A673 (cell line): ENCODE data around the gene KRT28. TPM values are rescaled to one million over a fixed set of nuclear protein-coding genes. Genes with fewer than 3 reads are reported as not detected.
"Not testable (repeated sequence)": the region's sequence is repeated elsewhere in the genome, so short reads cannot be mapped to it uniquely, and the experiment has no call there.

Experiments used
- BruUV-seq: library from RNA; stranded (reverse); fragments of 400-500 nt; replicated peaks from 2 replicates; lab custom pipeline; 2021; lab: Mats Ljungman, UMichigan
- CTCF ChIA-PET: fragments of 300-600 bp; sonication (Branson Sonifier 250); formaldehyde crosslinking; loops from one replicate; lab custom pipeline; 2022; ENCODE audit warnings: antibody characterized with exemption; lab: Charles Lee
- POLR2A ChIA-PET: fragments of 300-600 bp; sonication (Branson Sonifier 250); formaldehyde crosslinking; loops from one replicate; lab custom pipeline; 2022; ENCODE audit warnings: antibody characterized with exemption; ENCODE audit not compliant: low non-redundant PET; lab: Charles Lee
- DNase-seq: peaks from one replicate; pipeline ENCODE4 v3.0.0-alpha.2; 2015; ENCODE audit warnings: low spot score
- H3K27ac ChIP-seq: fragments of 200-600 bp; sonication (generic); 2 replicates; pipeline ENCODE4 v1.5.1; 2016; ENCODE audit warnings: mixed run types, low read depth, mild to moderate bottlenecking, mixed read lengths, antibody characterized with exemption, low read length; ENCODE audit not compliant: poor library complexity, severe bottlenecking
- H3K27me3 ChIP-seq: fragments of 200-600 bp; sonication (generic); replicated peaks from 2 replicates; pipeline ENCODE4 v1.6.1; 2017; ENCODE audit warnings: mixed run types, low read depth, mild to moderate bottlenecking, mixed read lengths, antibody characterized with exemption, low read length; ENCODE audit not compliant: insufficient read depth, poor library complexity
- H3K36me3 ChIP-seq: fragments of 200-600 bp; sonication (generic); 2 replicates; pipeline ENCODE4 v1.6.1; 2016; ENCODE audit warnings: mixed run types, mild to moderate bottlenecking, mixed read lengths, antibody characterized with exemption, low read length; ENCODE audit not compliant: insufficient read depth, poor library complexity, severe bottlenecking
- H3K4me1 ChIP-seq: fragments of 200-600 bp; sonication (generic); 2 replicates; pipeline ENCODE4 v1.6.1; 2017; ENCODE audit warnings: mixed run types, mild to moderate bottlenecking, mixed read lengths, antibody characterized with exemption, low read length; ENCODE audit not compliant: insufficient read depth, poor library complexity, severe bottlenecking
- H3K4me3 ChIP-seq: fragments of 200-600 bp; sonication (generic); 2 replicates; pipeline ENCODE4 v1.5.1; 2016; ENCODE audit warnings: low read depth, mixed run types, mild to moderate bottlenecking, mixed read lengths, low read length; ENCODE audit not compliant: poor library complexity, severe bottlenecking
- H3K9me3 ChIP-seq: fragments of 200-600 bp; sonication (generic); 2 replicates; pipeline ENCODE4 v1.6.1; 2016; ENCODE audit warnings: mixed run types, low read depth, mild to moderate bottlenecking, mixed read lengths, antibody characterized with exemption, low read length; ENCODE audit not compliant: poor library complexity, severe bottlenecking
- EZH2 ChIP-seq: fragments of 200-600 bp; sonication (generic); IDR thresholded peaks from 2 replicates; pipeline ENCODE4 v1.6.1; 2017; ENCODE audit warnings: borderline replicate concordance, low read depth, mild to moderate bottlenecking, mixed read lengths, antibody characterized with exemption, low read length; ENCODE audit not compliant: poor library complexity, severe bottlenecking
- intact Hi-C: fragments of 100-400 bp; cut with micrococcal nuclease; formaldehyde crosslinking; loops from one replicate; pipeline ENCODE4 v1.10.0; 2022; ENCODE audit not compliant: unreplicated experiment
- total RNA-seq: library from RNA; stranded (reverse); gene quantifications from 2 replicates; pipeline ENCODE4 v1.2.3, GENCODE V29; 2021
- TF ChIP-seq, protein P1 (sequence below): fragments of 300-800, 200-600 bp; sonication (generic); conservative IDR thresholded peaks from 2 replicates; pipeline ENCODE4 v1.5.1; 2017; ENCODE audit warnings: low read depth, mild to moderate bottlenecking, antibody characterized with exemption, low read length, moderate library complexity, mixed read lengths

The KRT28 gene
- total RNA-seq, 1 experiment from 2014 or later = not detected

DNA sequence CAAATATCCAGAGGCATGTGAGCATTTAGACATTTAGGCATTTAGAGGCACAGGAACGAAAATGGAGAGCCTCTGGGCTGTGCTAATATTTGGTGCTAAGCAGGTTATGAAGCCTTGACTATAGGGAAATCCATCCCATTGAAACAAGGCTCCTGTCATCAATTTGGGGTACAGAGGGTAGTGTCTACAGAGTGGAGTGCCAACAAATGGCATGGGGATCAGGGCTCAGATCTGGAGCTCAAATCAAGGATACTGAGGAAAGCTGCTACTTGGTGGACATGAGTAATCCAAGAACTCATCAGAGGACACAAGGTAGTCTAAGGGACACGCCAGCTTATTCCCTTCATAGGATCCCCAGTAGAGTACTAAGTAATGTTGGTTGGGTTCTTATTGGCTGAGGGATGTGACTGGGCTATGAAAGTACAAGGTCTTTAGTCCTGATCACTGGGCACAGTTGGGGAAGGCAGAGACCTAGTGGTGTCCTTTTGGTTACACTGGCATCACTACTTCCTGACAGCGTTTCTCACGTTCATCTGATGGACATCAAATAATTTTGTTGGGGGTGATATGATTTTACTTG is 17.4 kb upstream of the KRT28 start:
- ChIA-PET CTCF (no interaction called here), POLR2A (no interaction called here)
- H3K36me3 ChIP-seq = peaks cover 3% of the 10 kb centered on the region
- H3K9me3 ChIP-seq = no peaks in the 10 kb centered on the region
- DNase-seq = no peak
- no peak overlapping the region for H3K27ac ChIP-seq
- TF ChIP-seq, protein P1, sequence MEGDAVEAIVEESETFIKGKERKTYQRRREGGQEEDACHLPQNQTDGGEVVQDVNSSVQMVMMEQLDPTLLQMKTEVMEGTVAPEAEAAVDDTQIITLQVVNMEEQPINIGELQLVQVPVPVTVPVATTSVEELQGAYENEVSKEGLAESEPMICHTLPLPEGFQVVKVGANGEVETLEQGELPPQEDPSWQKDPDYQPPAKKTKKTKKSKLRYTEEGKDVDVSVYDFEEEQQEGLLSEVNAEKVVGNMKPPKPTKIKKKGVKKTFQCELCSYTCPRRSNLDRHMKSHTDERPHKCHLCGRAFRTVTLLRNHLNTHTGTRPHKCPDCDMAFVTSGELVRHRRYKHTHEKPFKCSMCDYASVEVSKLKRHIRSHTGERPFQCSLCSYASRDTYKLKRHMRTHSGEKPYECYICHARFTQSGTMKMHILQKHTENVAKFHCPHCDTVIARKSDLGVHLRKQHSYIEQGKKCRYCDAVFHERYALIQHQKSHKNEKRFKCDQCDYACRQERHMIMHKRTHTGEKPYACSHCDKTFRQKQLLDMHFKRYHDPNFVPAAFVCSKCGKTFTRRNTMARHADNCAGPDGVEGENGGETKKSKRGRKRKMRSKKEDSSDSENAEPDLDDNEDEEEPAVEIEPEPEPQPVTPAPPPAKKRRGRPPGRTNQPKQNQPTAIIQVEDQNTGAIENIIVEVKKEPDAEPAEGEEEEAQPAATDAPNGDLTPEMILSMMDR = no peak
- TF ChIP-seq EZH2 = no peak
- intact Hi-C loops = no loop called here
- BruUV-seq = no TSS peak
- no peaks in the 10 kb centered on the region for H3K4me1 ChIP-seq
- H3K27me3 ChIP-seq = no peaks in the 10 kb centered on the region
- no peak overlapping the region for H3K4me3 ChIP-seq

DNA sequence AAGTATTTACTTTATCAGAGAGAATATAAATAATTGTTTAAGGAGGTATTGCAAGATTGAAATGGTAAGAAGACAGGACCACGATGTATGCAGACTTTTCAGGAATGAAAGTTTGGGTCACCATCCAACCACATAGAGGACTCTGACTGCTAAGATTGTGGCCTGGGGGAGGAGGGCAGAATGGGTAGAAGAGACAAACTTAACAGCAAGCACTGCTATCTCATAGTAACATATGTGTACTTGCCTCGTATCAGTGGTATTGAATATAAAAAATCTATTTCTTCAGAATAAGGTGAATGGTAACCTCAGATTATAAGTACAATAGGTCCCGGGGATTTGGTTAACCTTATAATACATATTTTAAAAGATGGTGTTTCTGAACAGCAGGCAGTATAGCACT is 16.8 kb upstream of the KRT28 start:
- DNase-seq = no peak
- intact Hi-C loops = no loop called here
- peaks cover 3% of the 10 kb centered on the region for H3K36me3 ChIP-seq
- no peak overlapping the region for H3K27ac ChIP-seq
- H3K27me3 ChIP-seq = no peaks in the 10 kb centered on the region
- CTCF ChIA-PET = no interaction called here
- H3K4me3 ChIP-seq = no peak overlapping the region
- no peaks in the 10 kb centered on the region for H3K9me3 ChIP-seq
- TF ChIP-seq, protein P1 = no peak
- TF ChIP-seq EZH2 = no peak
- POLR2A ChIA-PET = no interaction called here
- H3K4me1 ChIP-seq = no peaks in the 10 kb centered on the region
- BruUV-seq = no TSS peak

DNA sequence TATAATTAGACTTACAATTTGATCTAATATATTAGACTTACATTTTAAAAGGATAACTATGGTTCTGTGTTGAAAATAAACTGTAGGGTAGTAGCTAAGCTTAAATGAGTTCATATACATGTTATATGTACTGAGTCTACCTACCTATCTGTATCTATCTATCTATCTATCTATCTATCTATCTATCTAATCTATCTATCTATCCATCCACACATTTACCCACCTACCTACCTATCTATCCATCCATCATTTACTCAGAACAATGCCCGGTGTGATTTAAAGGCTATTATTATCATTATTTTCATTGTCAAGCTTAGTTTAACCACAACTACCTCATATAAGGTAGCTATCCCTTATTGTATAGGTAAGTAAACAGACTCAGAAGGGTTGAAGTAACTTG is 15.6 kb upstream of the KRT28 start:
- no TSS peak for BruUV-seq
- DNase-seq = no peak
- H3K4me1 ChIP-seq = no peaks in the 10 kb centered on the region
- ChIA-PET POLR2A (no interaction called here), CTCF (no interaction called here)
- H3K27ac ChIP-seq = no peak overlapping the region
- no peaks in the 10 kb centered on the region for H3K27me3 ChIP-seq
- TF ChIP-seq, protein P1 = no peak
- no peak for TF ChIP-seq EZH2
- H3K9me3 ChIP-seq = no peaks in the 10 kb centered on the region
- peaks cover 3% of the 10 kb centered on the region for H3K36me3 ChIP-seq
- intact Hi-C loops = no loop called here
- H3K4me3 ChIP-seq = no peak overlapping the region

DNA sequence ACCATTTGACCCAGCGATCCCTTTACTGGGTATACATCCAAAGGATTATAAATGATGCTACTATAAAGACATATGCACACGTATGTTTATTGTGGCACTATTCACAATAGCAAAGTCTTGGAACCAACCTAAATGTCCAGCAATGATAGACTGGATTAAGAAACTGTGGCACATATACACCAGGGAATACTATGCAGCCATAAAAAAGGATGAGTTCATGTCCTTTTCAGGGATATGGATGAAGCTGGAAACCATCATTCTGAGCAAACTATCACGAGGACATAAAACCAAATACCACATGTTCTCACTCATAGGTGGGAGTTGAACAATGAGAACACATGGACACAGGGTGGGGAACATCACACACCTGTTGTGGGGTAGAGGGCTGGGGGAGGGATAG is 14.9 kb upstream of the KRT28 start:
- DNase-seq, intact Hi-C loops, CTCF ChIA-PET, H3K27ac ChIP-seq, POLR2A ChIA-PET, H3K4me3 ChIP-seq, H3K4me1 ChIP-seq, H3K36me3 ChIP-seq, H3K27me3 ChIP-seq, H3K9me3 ChIP-seq, BruUV-seq: not testable (repeated sequence)
